GM19099 (cell line): ENCODE data around the gene CCDC92B.

Source experiments
- POLR2A ChIP-seq: IDR thresholded peaks from 3 replicates; pipeline ENCODE4 v1.6.1; 2011; ENCODE audit warnings: low read depth; ENCODE audit not compliant: insufficient read length; ENCODE audit errors: extremely low read depth

Gene CCDC92B

DNA sequence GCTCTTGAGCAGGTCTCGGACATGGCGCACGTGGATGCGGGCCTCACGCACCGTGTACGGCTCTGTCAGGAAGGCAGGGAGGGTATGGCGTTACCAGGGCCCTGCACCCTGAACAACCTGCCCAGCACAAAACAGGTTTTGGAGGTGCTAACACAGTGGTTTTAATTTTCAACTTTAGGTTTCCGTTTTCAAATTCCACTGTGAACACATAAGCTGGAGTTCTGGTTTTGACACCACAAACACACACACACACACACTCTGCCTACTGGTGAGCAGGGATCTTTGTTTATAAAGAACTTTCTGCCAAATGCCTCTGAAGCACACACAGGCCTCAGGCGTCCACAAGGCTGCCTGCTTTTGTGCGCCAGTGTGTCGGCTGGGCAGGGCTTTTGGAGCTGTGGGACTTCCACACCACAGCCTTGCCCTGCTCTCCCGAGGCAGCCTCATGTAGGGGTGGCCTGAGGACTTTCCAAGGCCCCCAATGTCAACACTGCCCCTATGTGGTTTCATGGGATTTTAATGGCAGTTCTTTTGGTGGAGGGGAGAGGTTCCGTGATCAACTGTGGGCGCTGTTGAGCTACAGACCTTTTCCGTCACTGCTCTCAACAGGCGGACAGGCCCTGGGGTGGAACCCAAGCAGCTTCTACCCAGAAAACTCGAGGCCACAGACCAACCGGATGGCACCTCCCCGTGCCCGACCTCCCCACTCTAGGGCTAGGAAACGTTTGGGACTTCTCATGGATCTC lies 47.3 kb downstream of the CCDC92B start:
- TF ChIP-seq POLR2A, result no peak

DNA sequence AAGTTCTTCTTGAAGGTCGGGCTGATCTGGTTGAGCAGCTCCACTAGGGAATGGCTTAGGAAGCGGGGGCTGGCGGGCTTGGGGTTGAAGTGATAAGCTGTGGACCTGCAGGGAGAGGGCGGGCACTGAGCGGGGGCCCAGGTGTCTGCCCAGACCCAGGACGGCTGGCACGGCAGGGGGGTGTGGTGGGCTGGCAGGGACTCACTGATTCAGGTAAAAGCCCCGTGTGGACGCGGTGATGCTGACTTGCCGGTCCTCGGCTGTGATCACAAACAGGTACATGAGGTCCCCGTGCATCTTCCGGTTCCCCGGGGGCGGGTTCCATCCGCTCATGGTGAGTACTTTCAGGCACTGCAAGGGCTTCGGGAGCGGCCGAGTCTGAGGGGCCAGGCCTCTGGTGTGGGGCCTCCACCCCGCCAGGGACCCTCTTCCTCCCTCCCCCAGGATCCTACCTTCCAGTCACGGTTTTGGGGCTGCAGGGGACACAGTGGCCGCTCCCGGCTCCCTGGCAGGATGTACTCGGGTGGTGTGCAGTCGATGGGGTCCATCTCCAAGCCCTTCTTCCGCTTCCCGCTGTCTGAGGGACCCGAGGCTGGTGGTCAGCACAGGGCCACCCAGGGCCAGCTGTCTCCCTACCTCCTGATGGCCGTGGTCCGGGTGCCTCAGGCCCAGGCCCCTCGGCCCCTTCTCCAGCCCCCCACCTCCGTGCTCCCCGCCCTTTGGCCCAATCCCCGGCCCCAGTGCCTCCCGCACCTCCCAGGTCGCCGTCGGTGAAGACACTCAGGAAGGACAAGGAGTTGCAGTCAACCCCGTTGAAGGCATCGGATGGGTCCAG lies 48.1 kb downstream of the CCDC92B start:
- TF ChIP-seq POLR2A, result no peak

DNA sequence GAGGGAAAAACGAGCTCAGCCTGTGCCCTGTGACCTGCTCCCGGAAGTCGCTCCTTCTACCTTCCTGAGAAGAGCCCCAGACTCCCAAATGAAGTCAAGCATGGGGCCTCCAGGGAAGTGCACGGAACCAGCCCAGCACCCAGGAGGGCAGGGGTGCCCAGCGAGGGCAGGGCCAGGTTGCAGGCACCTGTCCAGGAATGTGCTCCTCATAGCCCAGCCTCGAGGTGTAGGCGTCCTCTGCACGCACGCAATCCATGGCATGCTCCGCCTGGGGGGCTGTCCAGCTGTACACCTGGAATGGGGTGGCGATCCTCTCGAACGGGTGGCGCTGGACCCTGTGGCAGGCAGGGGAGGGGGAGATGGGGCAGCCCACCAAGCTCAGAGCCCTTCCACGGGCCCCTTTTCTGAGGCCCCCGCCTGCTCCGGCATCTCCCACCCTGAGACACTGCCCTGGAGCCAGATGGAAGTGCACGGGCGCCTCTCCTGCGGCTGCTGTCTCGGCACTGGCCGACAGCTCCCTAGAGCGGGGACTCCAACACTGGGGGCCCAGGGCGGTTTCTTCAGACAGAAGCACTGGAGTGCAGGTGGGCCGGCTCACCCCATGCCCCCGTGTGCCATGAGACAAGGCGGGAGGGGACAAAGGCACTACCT lies 48.8 kb downstream of the CCDC92B start:
- no peak for TF ChIP-seq POLR2A

DNA sequence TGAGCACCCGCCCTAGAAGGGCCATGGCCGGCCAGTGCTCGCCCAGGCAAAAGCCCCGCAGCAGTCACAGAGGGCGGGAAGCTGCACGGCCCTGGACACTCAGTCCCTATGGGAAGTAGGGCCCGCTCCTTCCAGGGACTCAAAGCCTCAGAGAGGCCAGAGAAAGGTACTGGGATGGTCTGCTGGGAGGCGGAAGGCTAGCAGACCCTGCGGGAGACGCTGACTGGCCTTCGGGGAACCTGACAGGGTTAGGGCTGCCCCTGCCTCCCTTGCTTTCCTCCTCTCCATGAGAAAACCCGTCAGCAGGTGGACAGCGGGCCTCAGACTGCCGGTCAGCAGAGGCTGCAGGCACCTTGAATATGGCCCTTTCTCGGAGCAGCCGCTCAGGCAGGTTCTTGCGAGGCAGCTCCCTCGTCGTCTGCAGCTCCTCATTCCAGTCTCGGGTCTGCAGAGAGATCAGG lies 49.4 kb downstream of the CCDC92B start:
- no peak for TF ChIP-seq POLR2A

DNA sequence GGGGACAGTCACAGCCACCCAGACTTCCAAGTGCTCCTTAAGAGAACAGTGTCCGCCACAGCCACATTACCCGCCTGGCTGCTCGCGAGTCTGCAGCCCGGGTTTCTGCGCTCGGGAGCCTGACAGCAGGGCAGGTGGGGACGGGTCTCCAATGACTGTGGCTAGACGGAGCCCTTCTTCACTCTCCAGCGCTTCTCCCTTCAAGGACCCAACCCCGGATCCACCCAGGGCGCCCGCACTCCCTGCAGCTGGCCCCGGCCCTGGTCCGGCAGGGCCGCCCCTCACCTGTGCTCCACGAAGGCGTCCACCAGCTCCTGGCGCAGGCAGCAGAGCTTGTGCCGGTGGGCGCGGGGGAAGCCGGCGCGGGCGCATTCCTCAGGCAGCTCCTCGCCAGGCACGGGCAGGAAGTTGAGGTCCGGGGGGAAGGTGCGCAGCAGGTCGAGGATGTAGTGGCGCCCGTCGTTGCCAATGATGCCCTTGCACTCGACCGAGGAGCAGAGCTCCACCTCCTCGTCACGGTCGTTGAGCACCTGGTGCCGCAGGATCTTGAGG lies 51.8 kb downstream of the CCDC92B start:
- TF ChIP-seq POLR2A, result no peak

DNA sequence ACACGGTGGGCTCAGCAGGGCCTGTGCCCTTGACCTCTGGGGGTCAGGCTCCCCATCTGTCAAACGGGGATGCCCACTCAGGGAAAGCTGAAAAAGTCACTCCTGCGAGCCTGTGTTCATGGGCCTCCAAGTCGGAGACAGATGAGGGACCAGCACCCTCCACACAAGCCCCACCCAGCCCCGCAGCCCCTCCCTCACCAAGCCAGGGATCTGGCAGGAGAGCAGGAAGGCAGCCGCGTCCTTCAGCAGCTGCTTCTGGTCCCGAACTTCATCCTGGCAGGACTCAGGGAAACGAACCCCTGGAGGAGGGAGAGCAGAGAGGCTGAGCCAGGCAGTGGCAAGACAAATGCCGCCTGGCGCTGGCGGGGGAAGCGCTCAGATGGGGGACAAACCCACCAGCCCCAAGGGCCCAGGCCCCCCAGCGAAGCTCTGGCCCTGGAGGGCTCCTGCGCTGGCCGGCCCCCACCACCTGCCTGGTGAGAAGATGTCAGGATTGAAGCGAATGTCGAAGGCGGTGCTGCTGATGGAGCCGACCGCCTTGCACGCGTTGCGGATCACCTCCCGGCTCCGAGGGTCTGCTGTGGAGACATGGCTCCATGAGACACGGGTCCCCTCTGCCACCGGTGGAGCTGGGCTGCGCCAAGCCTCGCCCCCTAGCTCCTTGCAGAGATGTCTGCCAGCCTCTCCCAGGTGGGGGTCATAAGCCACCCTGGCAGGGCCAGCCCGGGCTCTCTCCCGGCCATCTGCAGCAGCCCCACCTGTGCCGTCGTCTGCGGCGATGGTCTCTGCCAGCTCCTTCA lies 53.3 kb downstream of the CCDC92B start:
- TF ChIP-seq POLR2A, result no peak

DNA sequence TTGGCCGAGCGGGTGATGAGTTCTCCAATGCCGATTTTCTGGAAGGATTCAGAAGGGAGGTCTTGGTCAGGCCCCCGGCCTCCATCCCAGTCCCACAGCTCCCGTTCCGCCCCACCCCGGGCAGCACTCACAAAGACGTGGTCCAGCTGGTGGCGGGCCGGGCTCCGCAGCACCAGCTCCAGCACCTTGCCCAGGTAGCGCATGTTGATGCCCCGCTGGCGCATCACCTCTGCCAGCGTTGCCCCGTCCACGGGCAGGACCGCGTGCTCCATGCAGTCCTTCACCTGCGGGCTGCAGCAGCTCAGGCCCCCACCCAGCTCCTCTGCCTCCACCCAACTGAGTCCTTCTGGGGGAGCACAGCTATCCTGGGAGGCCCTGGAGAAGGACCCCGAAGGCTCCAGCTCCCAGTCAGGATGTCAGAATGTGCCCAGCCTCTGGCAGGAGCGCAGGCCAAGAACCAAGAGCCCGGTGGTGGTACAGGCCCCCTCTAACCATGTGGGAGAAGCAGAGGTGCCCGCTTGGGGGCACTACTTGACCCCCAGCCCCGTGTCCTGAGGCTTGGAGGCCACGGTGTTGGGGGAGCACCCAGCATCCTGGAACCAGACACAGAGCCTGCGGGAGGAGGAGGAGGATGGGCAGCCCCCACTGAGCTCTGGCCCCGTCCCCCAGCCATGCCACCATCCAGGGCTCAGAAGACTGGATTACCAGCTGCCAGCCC lies 54.0 kb downstream of the CCDC92B start:
- TF ChIP-seq POLR2A, result no peak

DNA sequence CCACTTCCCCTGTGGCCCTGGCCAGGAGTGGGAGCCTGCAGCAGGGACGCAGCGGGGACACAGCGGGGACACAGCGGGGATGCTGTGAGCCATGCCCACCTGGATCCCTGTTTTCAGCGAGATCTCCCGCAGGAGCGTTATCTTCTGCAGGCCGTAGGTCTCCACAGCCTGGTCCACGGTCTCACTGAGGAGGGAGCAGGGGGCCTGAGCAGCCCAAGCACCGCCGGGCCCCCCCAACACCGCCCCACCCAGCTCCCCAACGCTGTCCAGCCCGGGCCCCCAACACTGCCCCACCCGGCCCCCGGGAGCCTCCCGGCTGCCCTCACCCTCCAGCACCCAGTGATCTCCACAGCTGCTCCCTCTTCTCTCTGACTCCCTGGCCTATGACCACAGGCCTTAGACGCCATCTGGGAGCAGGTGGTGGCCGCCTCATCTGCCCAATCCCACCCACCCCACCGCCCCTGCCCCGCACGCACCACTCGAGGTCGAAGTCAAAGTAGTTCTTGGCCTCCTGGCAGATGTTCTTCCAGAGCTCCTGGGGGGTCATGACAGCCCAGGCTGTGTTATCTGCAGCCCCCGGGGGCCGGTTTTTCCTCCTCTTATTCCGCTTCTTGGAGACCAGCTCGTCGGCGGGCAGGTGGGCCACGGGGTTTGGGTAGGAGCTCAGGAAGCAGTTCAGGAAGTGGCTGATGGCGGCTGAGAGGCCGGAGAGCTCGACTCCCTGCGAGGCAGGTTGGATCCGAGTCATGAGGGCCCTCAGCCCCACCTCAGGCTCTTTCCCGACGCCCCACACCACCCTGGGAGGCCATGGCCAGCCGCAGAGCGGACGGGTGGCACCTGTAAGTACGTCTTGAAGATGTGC lies 54.8 kb downstream of the CCDC92B start:
- no peak for TF ChIP-seq POLR2A

DNA sequence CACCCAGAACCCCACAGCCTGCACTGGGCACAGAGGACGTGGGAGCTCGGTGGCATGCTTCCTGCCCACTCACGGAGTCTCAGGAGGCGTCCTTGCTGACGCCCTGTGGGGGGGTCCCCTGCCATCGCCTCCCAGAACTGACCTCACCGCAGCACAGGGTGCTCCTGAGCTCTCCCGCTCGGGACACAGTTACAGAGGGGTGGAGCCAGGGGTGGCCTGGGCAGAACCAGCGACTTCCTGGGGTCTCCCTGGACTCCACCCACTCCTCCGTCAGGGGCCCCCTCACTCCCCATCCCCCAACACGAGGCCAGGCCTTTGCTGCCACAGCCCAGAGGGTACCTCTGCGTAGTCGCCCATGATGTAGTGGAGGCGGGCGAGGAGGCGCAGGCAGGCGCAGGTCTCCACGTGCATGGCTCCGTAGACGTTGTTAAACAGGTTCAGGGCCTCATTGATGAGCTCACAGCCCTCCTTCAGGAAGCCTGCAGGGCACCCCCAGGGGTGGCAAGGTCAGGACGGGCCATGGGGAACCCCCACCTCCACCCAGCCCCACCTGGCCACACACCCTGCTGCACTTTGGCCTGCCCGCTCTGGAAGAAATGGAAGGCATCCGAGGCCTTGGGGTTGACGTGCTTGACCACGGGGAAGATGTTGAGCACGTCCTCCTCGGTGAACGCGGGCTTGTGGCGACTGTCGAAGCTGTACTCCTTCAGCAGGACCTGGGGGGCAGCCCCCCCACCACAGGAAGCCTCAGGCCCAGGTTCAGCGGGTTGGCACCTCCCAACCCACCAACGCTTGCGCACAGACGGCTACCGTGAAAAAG lies 55.7 kb downstream of the CCDC92B start:
- TF ChIP-seq POLR2A, result no peak

DNA sequence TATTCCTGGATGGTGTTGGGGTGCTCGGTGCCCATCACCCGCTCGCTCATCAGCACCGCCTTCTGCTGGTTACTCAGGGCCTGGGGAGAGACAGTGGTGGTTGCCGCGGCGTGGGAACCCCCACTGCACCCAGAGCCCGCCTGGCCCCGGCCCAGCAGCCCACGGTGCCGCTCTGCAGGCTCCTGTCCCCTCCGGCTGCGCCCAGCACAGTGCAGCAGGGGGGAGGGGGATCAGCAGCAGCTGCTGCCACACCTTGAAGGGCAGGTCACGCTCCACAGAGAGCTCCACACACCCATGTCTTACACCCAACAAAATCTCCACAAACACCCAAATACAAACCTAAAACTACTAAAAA lies 56.7 kb downstream of the CCDC92B start:
- TF ChIP-seq POLR2A, result no peak

DNA sequence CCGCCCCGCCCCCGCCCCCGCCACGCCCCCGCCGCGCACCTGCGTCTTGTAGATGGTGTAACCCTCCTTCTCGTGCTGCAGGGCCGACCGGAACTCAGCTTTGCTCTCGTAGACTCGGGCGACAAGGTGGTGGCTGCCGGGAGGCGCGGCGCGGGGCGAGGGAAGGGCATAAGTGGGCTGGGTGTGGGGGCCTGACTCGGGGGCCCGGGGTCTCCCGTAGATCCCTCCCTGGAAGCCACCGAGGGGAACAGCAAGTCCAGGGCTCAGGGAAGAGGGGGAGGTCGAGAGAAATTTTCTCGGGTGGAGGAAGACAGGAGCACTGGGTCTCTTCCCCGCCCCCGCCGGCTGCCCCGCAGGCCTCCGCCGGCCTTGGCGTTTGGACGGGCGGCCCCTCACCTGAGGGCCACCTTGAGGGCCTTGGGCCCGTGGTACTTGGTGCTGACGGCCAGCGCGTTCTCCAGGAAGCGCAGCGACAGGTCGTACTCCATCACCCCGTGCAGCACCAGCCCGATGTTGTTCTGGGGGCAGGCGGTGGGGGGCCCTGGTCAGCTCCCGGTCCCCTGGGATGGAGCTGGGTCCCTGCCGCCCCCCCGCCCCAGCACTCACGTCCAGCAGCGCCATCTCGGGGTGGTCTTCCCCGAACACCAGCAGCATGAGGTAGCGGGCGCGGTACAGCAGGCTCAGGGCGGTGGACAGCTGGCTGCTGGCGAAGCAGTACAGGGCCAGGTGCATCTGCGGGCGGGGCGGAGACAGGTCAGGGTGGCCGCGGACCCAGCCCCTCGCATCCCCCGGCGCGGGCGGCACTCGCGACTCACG lies 57.3 kb downstream of the CCDC92B start:
- TF ChIP-seq POLR2A, result no peak
